Effector memory CD8-positive, alpha-beta T cell (primary cell): ENCODE results near the gene GAPDH.
A peak's percentile ranks its signal among the peaks of the same experiment; 100 is the strongest.
"Not testable (repeated sequence)": the region's sequence is repeated elsewhere in the genome, so short reads cannot be mapped to it uniquely, and the experiment has no call there.

ENCODE experiments used
- ATAC-seq: fragments of 150-1000 bp; cut with Tn5 transposase; replicated peaks from 2 replicates; pipeline ENCODE4 v1.10.0; 2021; ENCODE audit warnings: mild to moderate bottlenecking, moderate library complexity
- DNase-seq, 3 experiments: peaks; one replicate each; pipeline ENCODE4 v3.0.0; 2021
- H3K27ac Mint-ChIP-seq, 2 donors: one replicate each; pipeline ENCODE4 v1.8.0; 2022; ENCODE audit warnings: mild to moderate bottlenecking in 2 of 2, mixed read lengths in 2 of 2, moderate library complexity in 2 of 2
- H3K27me3 Mint-ChIP-seq, 2 donors: one replicate each; pipeline ENCODE4 v1.8.0; 2022; ENCODE audit warnings: mixed read lengths in 2 of 2
- H3K36me3 Mint-ChIP-seq: one replicate; pipeline ENCODE4 v1.8.0; 2022; ENCODE audit warnings: mild to moderate bottlenecking, moderate library complexity, mixed read lengths; ENCODE audit not compliant: insufficient read depth
- H3K4me1 Mint-ChIP-seq, 2 donors: one replicate each; pipeline ENCODE4 v1.8.0; 2022; ENCODE audit warnings: low read depth in 2 of 2, mixed read lengths in 2 of 2
- H3K4me3 Mint-ChIP-seq, 2 donors: one replicate each; pipeline ENCODE4 v1.8.0; 2022; ENCODE audit warnings: mild to moderate bottlenecking in 2 of 2, mixed read lengths in 2 of 2, moderate library complexity in 2 of 2
- H3K9me3 Mint-ChIP-seq, 2 donors: one replicate each; pipeline ENCODE4 v1.8.0; 2022; ENCODE audit warnings: mixed read lengths in 2 of 2

GAPDH gene

DNA sequence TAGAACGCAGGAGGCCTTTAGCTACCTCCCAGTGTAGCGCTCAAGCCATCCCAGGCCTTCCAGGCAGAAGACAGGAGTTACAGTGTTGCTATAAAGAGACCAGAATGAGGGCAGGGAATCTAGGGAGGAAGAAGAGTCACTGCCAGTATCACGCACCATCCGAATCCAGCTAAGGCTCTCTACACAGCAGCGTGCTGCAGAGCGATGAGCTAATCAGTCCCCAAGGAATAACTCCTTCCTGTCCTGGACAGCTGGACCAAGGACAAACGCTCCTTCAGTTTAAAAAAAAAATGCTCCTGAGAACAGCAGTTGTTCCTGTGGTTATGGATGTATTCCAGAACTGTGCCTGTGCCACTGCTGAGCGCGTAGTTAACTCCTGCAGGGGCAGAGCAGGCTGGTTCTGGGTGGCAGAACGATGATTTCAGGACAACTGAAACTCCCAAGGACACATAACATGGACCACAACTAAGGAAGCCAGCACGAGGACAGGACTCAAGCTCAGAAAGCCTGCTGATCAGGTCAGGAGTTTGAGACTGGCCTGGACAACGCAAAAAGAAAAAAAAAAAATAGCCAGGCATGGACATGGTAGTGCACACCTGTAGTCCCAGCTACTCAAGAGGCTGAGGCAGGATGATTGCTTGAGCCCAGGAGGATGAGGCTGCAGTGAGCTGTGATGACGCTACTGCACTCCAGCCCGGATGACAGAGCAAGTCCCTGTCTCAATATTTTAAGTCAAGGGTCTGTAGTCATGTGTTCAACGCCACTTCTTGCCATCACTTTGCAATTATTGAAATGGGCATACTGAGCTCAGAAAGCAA, 18.9 kb downstream of the GAPDH start:
- peak overlapping the region; percentile 32 to 36 for H3K4me3 Mint-ChIP-seq
- peaks cover 44 to 47% of the 10 kb centered on the region in 2 donors for H3K4me1 Mint-ChIP-seq
- H3K27me3 Mint-ChIP-seq: no peaks in the 10 kb centered on the region
- no peaks in the 10 kb centered on the region for H3K9me3 Mint-ChIP-seq
- peaks cover 47% of the 10 kb centered on the region for H3K36me3 Mint-ChIP-seq
- H3K27ac Mint-ChIP-seq: peak overlapping the region in 1 of 2 donors; percentile 36
- ATAC-seq (no peak), DNase-seq (no peak)

DNA sequence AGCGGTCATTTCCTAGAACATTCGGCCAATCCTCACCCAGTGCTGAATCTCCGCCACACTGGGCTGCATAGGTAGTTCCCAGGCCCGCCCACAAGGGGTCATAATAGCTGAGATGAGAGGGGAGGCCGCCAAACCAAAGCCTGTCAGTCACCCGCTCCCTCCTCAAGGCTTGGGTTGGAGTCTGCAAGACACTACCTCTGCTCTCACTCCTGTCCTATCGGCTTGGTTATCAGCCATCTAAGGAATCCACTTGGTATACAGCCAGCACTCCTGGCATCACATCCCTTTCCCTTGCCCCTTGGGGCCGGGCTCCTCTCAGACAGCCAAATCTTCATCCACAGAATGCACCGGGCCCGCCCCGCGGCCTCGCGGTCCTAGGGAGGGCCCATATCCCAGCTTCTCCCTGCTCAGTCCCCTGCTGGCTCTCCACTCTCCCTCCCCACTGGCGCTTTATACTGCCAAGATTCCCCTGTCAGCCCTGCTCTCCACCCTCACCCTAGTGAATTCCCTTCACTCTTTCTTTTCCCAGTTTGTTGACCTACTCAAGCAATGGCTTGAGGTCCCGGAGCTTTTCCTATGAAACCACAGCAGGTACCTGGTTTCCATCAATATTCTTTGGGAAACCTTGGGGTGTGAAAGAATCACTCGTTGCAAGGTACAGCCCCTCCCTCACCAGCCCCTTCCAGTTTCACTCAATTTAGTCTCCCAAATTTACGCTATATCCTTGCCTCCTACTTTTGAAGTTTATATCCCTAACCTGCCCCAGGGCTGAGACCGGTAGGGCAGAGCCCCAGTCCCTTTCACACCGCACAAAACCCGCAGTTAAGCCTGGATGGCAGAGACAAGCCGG, 20.1 kb downstream of the GAPDH start:
- ATAC-seq: peak; percentile 63
- peak; percentile 69 to 73 (median 71) for DNase-seq
- Mint-ChIP-seq H3K27ac (peak overlapping the region; percentile 71 to 81), H3K4me3 (peak overlapping the region; percentile 85 to 96), H3K9me3 (no peaks in the 10 kb centered on the region), H3K36me3 (peaks cover 53% of the 10 kb centered on the region), H3K4me1 (peaks cover 42 to 45% of the 10 kb centered on the region in 2 donors), H3K27me3 (no peaks in the 10 kb centered on the region)

DNA sequence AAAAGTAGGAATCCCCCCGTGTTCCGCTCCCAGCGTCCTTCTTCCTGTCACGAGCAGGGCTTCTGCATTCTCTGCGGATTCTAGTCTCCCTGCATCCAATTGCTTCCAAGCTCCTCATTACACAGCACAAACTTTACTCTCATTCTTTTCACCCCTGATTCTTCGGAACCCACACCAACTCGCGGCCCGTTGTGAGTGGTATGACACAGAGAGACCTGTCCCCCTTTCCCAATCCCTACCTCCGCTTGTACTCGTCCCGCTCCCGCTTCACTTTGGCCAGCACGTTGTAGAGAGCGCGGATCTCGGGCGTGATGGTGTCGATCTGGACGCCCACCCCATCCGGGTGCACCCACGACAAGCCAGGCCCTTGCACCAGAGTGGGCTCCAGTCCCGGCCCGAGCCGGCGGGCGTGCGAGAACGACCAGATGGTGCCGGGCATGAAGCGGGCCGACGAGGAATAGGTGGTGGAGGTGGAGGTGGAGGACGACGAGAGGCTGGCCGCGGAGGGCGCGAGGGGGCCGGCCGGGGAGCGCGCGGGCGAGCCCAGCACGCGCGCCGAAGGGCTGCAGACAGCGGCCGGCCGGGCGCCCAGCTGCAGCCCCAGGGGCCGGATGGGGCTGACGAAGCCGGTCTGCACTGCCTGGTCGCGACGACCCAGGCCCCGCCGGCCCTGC, 20.8 kb downstream of the GAPDH start:
- peak overlapping the region in 1 of 2 donors; percentile 81 for H3K27ac Mint-ChIP-seq
- peak; percentile 0 for ATAC-seq
- H3K36me3 Mint-ChIP-seq: peaks cover 54% of the 10 kb centered on the region
- H3K4me1 Mint-ChIP-seq: peaks cover 42 to 45% of the 10 kb centered on the region in 2 donors
- peak overlapping the region; percentile 85 to 96 for H3K4me3 Mint-ChIP-seq
- no peaks in the 10 kb centered on the region for H3K27me3 Mint-ChIP-seq
- DNase-seq: no peak
- H3K9me3 Mint-ChIP-seq: no peaks in the 10 kb centered on the region

DNA sequence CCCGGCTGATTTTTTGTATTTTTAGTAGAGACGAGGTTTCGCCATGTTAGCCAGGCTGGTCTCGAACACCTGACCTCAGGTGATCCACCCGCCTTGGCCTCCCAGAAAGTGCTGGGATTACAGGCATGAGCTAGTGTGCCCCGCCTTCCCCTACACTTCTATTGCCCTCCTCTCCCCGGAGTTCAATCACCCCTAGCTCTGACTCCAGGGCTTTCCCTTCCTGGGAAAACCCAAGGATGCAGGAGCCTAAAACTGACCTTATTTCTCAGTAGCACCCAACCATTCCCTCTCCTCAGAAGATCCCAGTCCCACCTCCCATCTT, 22.1 kb downstream of the GAPDH start:
- H3K36me3 Mint-ChIP-seq: peaks cover 66% of the 10 kb centered on the region
- DNase-seq, ATAC-seq, H3K9me3 Mint-ChIP-seq, H3K27me3 Mint-ChIP-seq: not testable (repeated sequence)
- peaks cover 37 to 40% of the 10 kb centered on the region in 2 donors for H3K4me1 Mint-ChIP-seq
- peak overlapping the region in 1 of 2 donors; percentile 83 for H3K27ac Mint-ChIP-seq
- peak overlapping the region; percentile 85 to 96 for H3K4me3 Mint-ChIP-seq

DNA sequence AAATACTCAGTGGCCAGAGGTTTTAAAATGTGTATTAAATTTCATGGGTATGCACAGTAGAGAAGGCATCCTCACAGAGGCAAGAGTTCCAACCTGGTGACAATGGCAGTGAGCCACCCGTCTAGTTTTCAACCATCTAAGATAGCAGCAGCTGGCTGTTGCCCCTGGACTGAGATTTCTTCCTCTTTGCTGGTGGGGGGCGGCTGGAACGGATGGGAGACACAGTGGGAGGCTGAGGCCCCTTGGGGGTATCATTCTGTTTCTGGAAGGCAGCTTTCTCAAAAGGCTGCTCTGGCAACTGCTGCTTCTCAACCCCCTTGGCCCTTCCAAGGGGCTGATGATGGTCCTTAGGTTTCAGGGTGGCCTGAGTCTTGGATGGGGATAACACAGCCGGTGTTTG, 22.5 kb downstream of the GAPDH start:
- peaks cover 33 to 39% of the 10 kb centered on the region in 2 donors for H3K4me1 Mint-ChIP-seq
- H3K27me3 Mint-ChIP-seq: no peaks in the 10 kb centered on the region

DNA sequence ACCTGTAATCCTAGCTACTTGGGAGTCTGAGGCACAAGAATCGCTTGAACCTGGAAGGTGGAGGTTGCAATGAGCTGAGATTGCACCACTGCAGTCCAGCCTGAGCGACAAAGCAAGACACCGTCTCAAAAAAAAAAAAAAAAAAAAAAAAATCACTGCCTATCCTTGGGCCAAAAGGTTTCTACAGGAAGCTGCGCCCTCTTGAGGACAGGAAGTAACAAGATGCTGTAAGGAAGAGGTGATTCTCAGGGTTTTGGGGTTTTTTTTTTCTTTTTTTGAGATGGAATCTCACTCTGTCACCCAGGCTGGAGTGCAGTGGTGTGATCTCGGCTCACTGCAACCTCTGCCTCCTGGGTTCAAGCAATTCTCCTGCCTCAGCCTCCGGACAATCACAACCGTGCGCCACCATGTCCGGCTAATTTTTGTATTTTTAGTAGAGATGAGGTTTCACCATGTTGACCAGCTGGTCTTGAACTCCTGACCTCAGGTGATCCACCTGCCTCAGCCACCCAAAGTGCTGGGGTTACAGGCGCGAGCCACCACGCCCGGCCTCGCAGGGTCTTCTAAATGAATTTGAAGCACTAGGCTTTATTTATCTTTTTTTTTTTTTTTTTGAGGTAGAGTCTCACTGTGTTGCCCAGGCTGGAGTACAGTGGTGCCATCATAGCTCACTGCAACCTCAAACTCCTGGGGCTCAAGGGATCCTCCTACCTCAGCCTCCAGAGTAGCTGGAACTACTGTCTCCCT, 23.9 kb downstream of the GAPDH start:
- not testable (repeated sequence) for H3K9me3 Mint-ChIP-seq, H3K4me3 Mint-ChIP-seq, H3K27me3 Mint-ChIP-seq
- DNase-seq (peak; percentile 31 to 45 (median 43)), ATAC-seq (peak; percentile 25)
- peak overlapping the region; percentile 62 to 65 for H3K27ac Mint-ChIP-seq
- H3K36me3 Mint-ChIP-seq: peaks cover 82% of the 10 kb centered on the region
- peaks cover 26 to 27% of the 10 kb centered on the region in 2 donors for H3K4me1 Mint-ChIP-seq

More for the DNA sequence above, 22.5 kb downstream of the GAPDH start:
- peaks cover 70% of the 10 kb centered on the region for H3K36me3 Mint-ChIP-seq
- H3K4me3 Mint-ChIP-seq: peak overlapping the region; percentile 85 to 96
- no peaks in the 10 kb centered on the region for H3K9me3 Mint-ChIP-seq
- ATAC-seq (no peak), DNase-seq (no peak)
- H3K27ac Mint-ChIP-seq: peak overlapping the region in 1 of 2 donors; percentile 83

DNA sequence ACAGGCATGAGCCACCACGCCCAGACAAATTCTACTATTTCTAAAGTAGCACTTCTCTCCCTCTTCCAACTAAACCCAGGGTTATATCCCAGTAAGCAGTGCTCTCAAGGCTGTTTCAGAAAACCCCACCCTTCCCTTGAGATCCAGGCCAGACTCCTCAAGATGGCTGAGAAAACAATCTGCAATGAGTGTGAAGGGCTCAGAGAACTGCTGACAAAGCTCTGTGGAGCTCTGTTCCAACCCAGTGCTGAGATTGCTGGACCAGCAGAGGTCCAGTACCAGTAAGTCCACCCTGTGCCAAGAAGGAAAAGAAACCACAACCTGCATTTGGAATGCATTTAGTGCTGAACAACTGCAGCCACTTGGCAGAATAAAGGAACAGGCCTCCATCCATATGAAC, 25.2 kb downstream of the GAPDH start:
- Mint-ChIP-seq H3K27ac (no peak overlapping the region), H3K36me3 (peaks cover 87% of the 10 kb centered on the region), H3K9me3 (no peaks in the 10 kb centered on the region), H3K4me3 (no peak overlapping the region), H3K27me3 (no peaks in the 10 kb centered on the region), H3K4me1 (peaks cover 24 to 27% of the 10 kb centered on the region in 2 donors)
- no peak for DNase-seq
- no peak for ATAC-seq

DNA sequence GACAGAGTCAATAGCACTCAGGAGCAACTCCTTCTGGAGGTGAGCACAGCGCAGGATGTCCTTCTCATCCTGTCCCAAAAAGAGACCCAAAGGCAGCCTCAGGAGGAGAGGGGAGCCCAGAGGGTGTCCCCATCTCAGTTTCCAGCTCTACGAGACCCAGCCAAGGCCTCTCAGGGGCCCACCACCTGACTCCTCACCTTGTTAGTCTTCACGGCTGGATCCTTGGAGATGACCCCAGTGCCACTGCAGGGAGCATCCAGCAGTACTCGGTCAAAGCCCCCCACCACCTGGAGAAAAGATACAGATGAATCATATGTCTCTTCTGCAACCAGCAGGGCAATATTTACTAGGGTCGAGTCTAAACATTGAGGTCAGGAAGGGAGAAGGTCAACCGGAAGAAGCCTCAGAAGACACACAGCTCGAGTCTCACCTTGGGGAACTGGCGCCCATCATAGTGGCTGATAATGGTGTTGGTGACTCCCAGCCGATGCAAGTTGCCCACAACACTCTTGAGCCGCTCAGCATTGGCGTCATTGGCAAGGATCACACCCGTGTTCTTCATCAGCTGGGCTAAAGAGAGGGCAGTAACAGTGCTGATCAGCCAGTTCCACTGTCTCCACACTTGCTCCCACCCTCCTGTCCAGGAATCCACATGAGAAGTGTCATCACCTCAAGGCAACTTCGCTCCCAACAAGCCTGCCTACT, 26.3 kb downstream of the GAPDH start:
- ATAC-seq (no peak), DNase-seq (no peak)
- Mint-ChIP-seq H3K4me3 (no peak overlapping the region), H3K4me1 (peaks cover 16 to 19% of the 10 kb centered on the region in 2 donors), H3K9me3 (no peaks in the 10 kb centered on the region), H3K27me3 (no peaks in the 10 kb centered on the region), H3K36me3 (peaks cover 94% of the 10 kb centered on the region), H3K27ac (no peak overlapping the region)

DNA sequence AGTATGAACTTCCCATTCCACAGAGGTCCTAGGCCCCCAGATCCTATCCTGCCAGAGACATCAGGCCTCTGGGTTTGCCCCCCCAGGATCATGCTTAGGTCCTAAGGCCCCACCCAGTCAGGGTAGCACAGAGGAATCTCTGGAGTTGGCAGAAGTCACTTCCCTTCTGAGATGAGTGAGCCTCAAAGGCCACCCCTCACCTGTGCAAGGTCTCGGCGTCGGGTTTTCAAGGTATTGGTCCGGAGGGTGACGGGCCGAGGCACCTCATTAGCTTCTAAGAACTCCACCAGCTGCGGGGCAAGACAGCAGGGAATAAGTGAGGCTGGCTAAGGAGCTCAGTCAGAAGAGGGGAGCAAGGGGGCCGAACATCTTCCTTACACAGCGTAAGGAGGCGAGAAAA, 28.6 kb downstream of the GAPDH start:
- DNase-seq: no peak
- Mint-ChIP-seq H3K9me3 (no peaks in the 10 kb centered on the region), H3K4me1 (peaks cover 25 to 32% of the 10 kb centered on the region in 2 donors), H3K27me3 (no peaks in the 10 kb centered on the region), H3K36me3 (peaks cover 98% of the 10 kb centered on the region), H3K27ac (peak overlapping the region in 1 of 2 donors; percentile 57), H3K4me3 (no peak overlapping the region)
- no peak for ATAC-seq

DNA sequence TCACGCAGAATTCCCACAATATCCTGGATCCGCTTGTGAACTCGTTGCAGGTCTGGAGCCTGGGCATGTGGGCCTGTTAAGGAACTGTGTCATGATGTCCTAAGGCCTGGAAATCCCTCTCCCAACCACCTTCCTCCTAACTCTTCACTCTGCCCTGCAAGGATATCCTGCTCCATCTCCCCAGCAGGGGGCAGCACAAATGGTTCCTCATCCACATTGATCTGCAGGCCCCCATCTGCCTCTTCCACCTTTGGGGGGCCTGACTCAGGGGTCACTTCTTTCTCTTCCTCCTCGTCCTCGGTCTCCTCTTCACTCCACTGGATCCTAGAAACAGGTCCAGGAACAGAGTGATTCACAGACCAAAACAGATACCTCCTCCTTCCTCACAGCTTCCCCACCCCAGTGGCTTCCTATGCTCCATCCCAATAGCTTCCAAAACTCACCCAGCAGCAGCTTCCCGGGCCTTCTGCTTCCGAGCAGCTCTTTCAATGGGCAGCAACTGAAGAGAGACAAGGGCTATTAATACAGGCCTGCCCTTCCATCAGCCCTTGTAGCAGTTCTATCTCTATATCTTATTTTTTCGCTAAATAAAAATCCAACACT, 29.2 kb downstream of the GAPDH start:
- Mint-ChIP-seq H3K27me3 (no peaks in the 10 kb centered on the region), H3K4me1 (peaks cover 27 to 34% of the 10 kb centered on the region in 2 donors), H3K4me3 (no peak overlapping the region), H3K36me3 (peaks cover 98% of the 10 kb centered on the region), H3K9me3 (no peaks in the 10 kb centered on the region), H3K27ac (peak overlapping the region; percentile 57 to 73)
- DNase-seq (peak; percentile 62 to 66 (median 65)), ATAC-seq (peak; percentile 20)

DNA sequence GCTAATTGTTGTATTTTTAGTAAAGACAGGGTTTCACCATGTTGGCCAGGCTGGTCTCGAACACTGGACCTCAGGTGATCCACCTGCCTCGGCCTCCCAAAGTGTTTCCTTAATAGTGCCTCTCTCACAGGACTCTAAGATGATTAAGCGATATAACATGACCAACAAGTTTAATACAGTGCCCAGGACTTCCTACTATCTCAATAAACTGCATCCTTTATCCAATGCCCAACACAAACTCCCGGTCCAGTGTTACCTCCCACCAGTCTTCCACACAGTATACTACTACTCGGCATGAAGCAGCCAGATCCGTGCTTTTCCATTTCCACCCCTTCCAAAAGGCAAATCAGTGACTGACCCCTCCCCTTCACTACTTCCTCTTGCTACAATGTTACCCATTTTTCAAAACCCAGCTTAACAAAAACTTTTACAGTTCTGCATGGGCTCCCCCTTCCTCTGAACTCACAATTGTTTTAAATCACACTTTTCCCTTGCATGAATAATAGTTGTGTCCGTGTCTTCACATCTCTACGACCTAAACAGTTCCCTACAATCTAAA, 32.9 kb downstream of the GAPDH start:
- peaks cover 98% of the 10 kb centered on the region for H3K36me3 Mint-ChIP-seq

DNA sequence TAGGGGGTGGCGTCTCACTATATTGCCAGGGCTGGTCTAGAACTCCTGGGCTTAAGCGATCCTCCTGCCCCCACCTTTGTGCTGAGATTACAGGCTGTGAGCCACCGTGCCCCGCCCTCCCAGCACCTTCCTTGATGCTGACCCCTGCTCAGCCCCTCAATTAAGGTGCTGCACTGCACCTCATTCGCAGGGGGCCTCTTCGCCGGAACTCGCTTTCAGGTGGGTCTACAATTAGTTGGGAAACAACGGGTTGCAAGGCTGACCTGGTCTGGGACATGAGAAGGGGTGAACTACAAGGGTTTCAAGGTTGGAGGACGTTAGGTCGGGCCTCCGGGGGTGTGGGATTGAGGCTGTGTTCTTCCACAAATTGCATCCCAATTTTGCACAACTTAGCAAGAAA, 35.0 kb downstream of the GAPDH start:
- ATAC-seq (no peak), DNase-seq (no peak)
- H3K27ac Mint-ChIP-seq: peak overlapping the region; percentile 95 to 99
- no peaks in the 10 kb centered on the region for H3K27me3 Mint-ChIP-seq
- H3K4me1 Mint-ChIP-seq: peaks cover 29 to 31% of the 10 kb centered on the region in 2 donors
- H3K36me3 Mint-ChIP-seq: peaks cover 98% of the 10 kb centered on the region
- peak overlapping the region; percentile 97 to 98 for H3K4me3 Mint-ChIP-seq
- no peaks in the 10 kb centered on the region for H3K9me3 Mint-ChIP-seq

More for the DNA sequence above, 32.9 kb downstream of the GAPDH start:
- ATAC-seq: no peak
- no peak for DNase-seq
- Mint-ChIP-seq H3K27me3 (no peaks in the 10 kb centered on the region), H3K4me3 (peak overlapping the region; percentile 97 to 98), H3K27ac (peak overlapping the region; percentile 95 to 99), H3K4me1 (peaks cover 36 to 39% of the 10 kb centered on the region in 2 donors), H3K9me3 (no peaks in the 10 kb centered on the region)
